Small intestine (tissue), 7 donors: ENCODE data around the gene OR6S1. TPM values are rescaled to one million over a fixed set of nuclear protein-coding genes. Genes with fewer than 3 reads are reported as not detected.

Experiments
- DNase-seq, 2 donors: peaks; one replicate each; pipeline versions ENCODE4 v3.0.0 to v3.0.0-alpha.2; 2013
- FAIRE-seq: peaks from 2 replicates; lab custom pipeline; 2012; peaks lifted over from hg19 to GRCh38; lab: Jason Lieb, UNC
- H3K27ac ChIP-seq, 3 donors: one replicate each; pipeline ENCODE4 v1.5.1; 2013; ENCODE audit warnings: low read length in 2 of 3, mild to moderate bottlenecking in 2 of 3, control low read depth in 1 of 3, inconsistent platforms in 1 of 3, low read depth in 1 of 3, moderate library complexity in 1 of 3
- H3K27me3 ChIP-seq, 3 donors: one replicate each; pipeline ENCODE4 v1.6.1; 2013; ENCODE audit warnings: low read length in 3 of 3, inconsistent platforms in 1 of 3; ENCODE audit not compliant: control insufficient read depth in 3 of 3, insufficient read depth in 3 of 3
- H3K36me3 ChIP-seq, 3 donors: one replicate each; pipeline ENCODE4 v1.6.1; 2013; ENCODE audit warnings: low read length in 3 of 3, inconsistent platforms in 1 of 3, low read depth in 1 of 3, mild to moderate bottlenecking in 1 of 3, moderate library complexity in 1 of 3; ENCODE audit not compliant: control insufficient read depth in 3 of 3, insufficient read depth in 2 of 3
- H3K4me1 ChIP-seq, 3 donors: one replicate each; pipeline ENCODE4 v1.6.1; 2013; ENCODE audit warnings: low read length in 2 of 3, inconsistent platforms in 1 of 3, low read depth in 1 of 3, mild to moderate bottlenecking in 1 of 3, moderate library complexity in 1 of 3; ENCODE audit not compliant: control insufficient read depth in 3 of 3, insufficient read depth in 2 of 3
- H3K4me3 ChIP-seq, 3 donors: one replicate each; pipeline ENCODE4 v1.5.1; 2013; ENCODE audit warnings: low read length in 3 of 3, control low read depth in 1 of 3, inconsistent platforms in 1 of 3, low read depth in 1 of 3, mild to moderate bottlenecking in 1 of 3, moderate library complexity in 1 of 3
- H3K9me3 ChIP-seq, 2 donors: one replicate each; pipeline ENCODE4 v1.6.1; 2013; ENCODE audit warnings: low read depth in 1 of 2, low read length in 1 of 2; ENCODE audit not compliant: control insufficient read depth in 2 of 2, insufficient read depth in 1 of 2
- WGBS, 3 donors: extraction: QIAGEN DNeasy Blood & Tissue Kit; methylation state at CpG; one replicate each; pipeline ENCODE4 v1.1.7; 2013; 5-methylcytosine and 5-hydroxymethylcytosine counted together
- polyA plus RNA-seq, 4 donors: library from polyadenylated mRNA; stranded (reverse) in 3 of 4; unstranded in 1 of 4; fragments of 200-250 nt in 3 of 4; fragments of 120-200 nt in 1 of 4; gene quantifications; one replicate each; pipeline versions ENCODE4 v1.2.1 to v1.2.3, GENCODE V29; 2013
- donor health status: healthy with polysubstance abuse.
- donor health status: control.
- donor health status: control.
- donor health status: Bipolar disorder and iron deficiency.
- donor health status: healthy.

OR6S1 gene
- polyA plus RNA-seq, 4 donors = not detected

- no peak for FAIRE-seq
- Histone ChIP-seq H3K36me3 (no peaks in the 10 kb centered on the region), H3K4me1 (peaks cover 0 to 5% (median 2%) of the 10 kb centered on the region in 3 donors), H3K27me3 (peaks cover 0 to 54% (median 0%) of the 10 kb centered on the region in 3 donors), H3K9me3 (no peaks in the 10 kb centered on the region), H3K27ac (peak overlapping the region in 2 of 3 donors; percentile 50 to 71), H3K4me3 (peak overlapping the region in 2 of 3 donors; percentile 34 to 48)
- DNase-seq = peak; percentile 61 to 63
- WGBS, 3 donors = 0 to 1% (median 1%) methylated on average over 19 of the region's 19 CpGs
Observed at GRCh38 chr14:20631023-20631879, 10.2 kb downstream of the OR6S1 start.

GRCh38 chr14:20630340-20631022 is 11.0 kb downstream of the OR6S1 start:
- H3K27me3 ChIP-seq = peaks cover 0 to 59% (median 0%) of the 10 kb centered on the region in 3 donors
- FAIRE-seq (no peak), DNase-seq (peak; percentile 65 to 83)
- 3% methylated on average over 23 of the region's 23 CpGs for WGBS, 3 donors
- H3K9me3 ChIP-seq = no peaks in the 10 kb centered on the region
- no peaks in the 10 kb centered on the region for H3K36me3 ChIP-seq
- peaks cover 0 to 6% (median 5%) of the 10 kb centered on the region in 3 donors for H3K4me1 ChIP-seq
- peak overlapping the region; percentile 12 to 71 (median 50) for H3K27ac ChIP-seq
- H3K4me3 ChIP-seq = peak overlapping the region; percentile 2 to 43 (median 33)

GRCh38 chr14:20628063-20628854 is 13.2 kb downstream of the OR6S1 start:
- Histone ChIP-seq H3K9me3 (no peaks in the 10 kb centered on the region), H3K36me3 (no peaks in the 10 kb centered on the region), H3K4me1 (peaks cover 4 to 11% (median 5%) of the 10 kb centered on the region in 3 donors), H3K27me3 (peaks cover 0 to 55% (median 0%) of the 10 kb centered on the region in 3 donors), H3K27ac (no peak overlapping the region), H3K4me3 (no peak overlapping the region)
- FAIRE-seq (no peak), DNase-seq (no peak)
- 46 to 59% (median 55%) methylated on average over 10 of the region's 10 CpGs for WGBS, 3 donors

GRCh38 chr14:20627346-20628027 is 14.0 kb downstream of the OR6S1 start:
- H3K4me1 ChIP-seq = peaks cover 5 to 11% (median 8%) of the 10 kb centered on the region in 3 donors
- H3K36me3 ChIP-seq = no peaks in the 10 kb centered on the region
- 58 to 76% (median 66%) methylated on average over 5 of the region's 5 CpGs for WGBS, 3 donors
- DNase-seq = no peak
- FAIRE-seq = no peak
- no peak overlapping the region for H3K4me3 ChIP-seq
- no peak overlapping the region for H3K27ac ChIP-seq
- peaks cover 0 to 53% (median 0%) of the 10 kb centered on the region in 3 donors for H3K27me3 ChIP-seq
- no peaks in the 10 kb centered on the region for H3K9me3 ChIP-seq

- H3K9me3 ChIP-seq = no peaks in the 10 kb centered on the region
- H3K36me3 ChIP-seq = no peaks in the 10 kb centered on the region
- H3K27me3 ChIP-seq = peaks cover 0 to 44% (median 0%) of the 10 kb centered on the region in 3 donors
- peak in 1 of 2 donors; percentile 15 for DNase-seq
- H3K4me3 ChIP-seq = no peak overlapping the region
- FAIRE-seq = no peak
- 35 to 75% (median 53%) methylated on average over 12 of the region's 12 CpGs for WGBS, 3 donors
- H3K4me1 ChIP-seq = peaks cover 1 to 11% (median 8%) of the 10 kb centered on the region in 3 donors
- H3K27ac ChIP-seq = no peak overlapping the region
Observed at GRCh38 chr14:20626274-20626673, 15.2 kb downstream of the OR6S1 start.

GRCh38 chr14:20624495-20625070 is 16.9 kb downstream of the OR6S1 start:
- Histone ChIP-seq H3K9me3 (no peaks in the 10 kb centered on the region), H3K27ac (peak overlapping the region; percentile 35 to 71 (median 47)), H3K4me1 (peaks cover 0 to 11% (median 8%) of the 10 kb centered on the region in 3 donors), H3K27me3 (peaks cover 0 to 41% (median 0%) of the 10 kb centered on the region in 3 donors), H3K36me3 (no peaks in the 10 kb centered on the region), H3K4me3 (peak overlapping the region in 2 of 3 donors; percentile 12 to 38)
- DNase-seq = peak; percentile 91 to 96
- no peak for FAIRE-seq
- WGBS, 3 donors = 5 to 8% (median 8%) methylated on average over 22 of the region's 22 CpGs

- no peak for FAIRE-seq
- WGBS, 3 donors = 54 to 86% (median 80%) methylated on average over 15 of the region's 15 CpGs
- H3K4me1 ChIP-seq = peaks cover 0 to 11% (median 8%) of the 10 kb centered on the region in 3 donors
Observed at GRCh38 chr14:20623798-20624197, 17.7 kb downstream of the OR6S1 start.

More at GRCh38 chr14:20623798-20624197, 17.7 kb downstream of the OR6S1 start:
- Histone ChIP-seq H3K9me3 (no peaks in the 10 kb centered on the region), H3K27me3 (peaks cover 0 to 38% (median 0%) of the 10 kb centered on the region in 3 donors), H3K4me3 (no peak overlapping the region), H3K36me3 (no peaks in the 10 kb centered on the region), H3K27ac (no peak overlapping the region)
- no peak for DNase-seq
